Adrenal gland (tissue), 5 donors: ENCODE data around the gene KCNN4.

Experiments
- CTCF ChIP-seq, 6 experiments: fragments of 450-650 bp in 4 of 6; fragments of 200-600 bp in 2 of 6; sonication (generic) in 1 of 6; IDR thresholded peaks; 1 replicate in 5 of 6; 2 replicates in 1 of 6; pipeline versions ENCODE4 v1.5.1 to v1.8.0; 2016 to 2021; ENCODE audit warnings: antibody characterized with exemption in 6 of 6, mild to moderate bottlenecking in 2 of 6, moderate library complexity in 1 of 6
- POLR2A ChIP-seq, 2 donors: fragments of 450-650 bp; IDR thresholded peaks; one replicate each; pipeline ENCODE4 v1.6.1; 2017; ENCODE audit warnings: antibody characterized with exemption in 2 of 2, mild to moderate bottlenecking in 2 of 2, moderate library complexity in 1 of 2
- donor health status: DM: no; HTN: no; CAD: no.

GRCh38 chr19:43735957-43736356 is 44.8 kb downstream of the KCNN4 start:
- no peak for TF ChIP-seq CTCF (IDR thresholded peaks at IDR 0.05)
- no peak for TF ChIP-seq POLR2A (IDR thresholded peaks at IDR 0.05)
